CD4-positive, alpha-beta T cell treated with Interferon gamma for 1 hour (primary cell): ENCODE results near the gene RPL12.
A peak's percentile ranks its signal among the peaks of the same experiment; 100 is the strongest.

ENCODE experiments used
- DNase-seq: peaks from one replicate; pipeline ENCODE4 v3.0.0-alpha.2; 2020

The RPL12 gene

DNA sequence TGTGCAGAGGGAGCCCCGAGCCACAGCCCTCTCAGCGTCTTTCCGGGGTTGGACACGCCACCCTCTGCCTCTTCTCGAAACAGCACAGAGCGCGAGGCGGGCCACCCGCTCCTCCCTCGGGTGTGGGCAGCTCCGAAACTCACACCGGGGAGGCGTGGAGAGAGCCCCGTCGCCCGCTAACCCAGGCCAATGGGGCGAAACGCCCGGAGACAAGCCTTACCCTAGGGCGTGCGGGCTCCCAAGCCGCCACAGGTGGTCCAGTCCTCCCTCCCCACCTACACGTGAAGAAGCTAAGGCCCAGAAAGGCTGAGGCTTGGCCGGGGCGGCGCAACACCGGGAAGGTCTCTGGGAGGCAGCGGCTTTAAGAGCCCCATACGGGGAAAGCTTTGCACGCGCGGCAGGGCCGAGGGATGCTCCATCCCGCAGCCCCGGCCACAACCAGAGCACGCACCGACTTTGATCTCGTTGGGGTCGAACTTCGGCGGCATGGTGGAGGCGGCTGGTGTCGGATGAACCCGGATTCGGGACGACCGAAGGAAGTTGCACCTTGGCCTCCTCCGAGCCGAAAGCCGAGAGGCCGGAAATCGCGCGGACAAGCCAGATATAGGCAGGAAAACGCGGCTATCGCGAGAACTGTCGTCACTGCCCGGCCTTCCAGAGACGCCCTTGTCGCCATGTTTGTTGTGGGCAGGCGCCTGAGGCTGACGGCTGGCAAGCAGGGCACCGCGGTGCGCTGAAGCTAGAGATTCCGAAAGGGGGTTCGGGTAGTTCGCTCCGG is at the start of gene RPL12, which contains the start of gene LRSAM1:
Gene RPL12, minus strand, starts transcription at position 577 of the 778 bp plus-strand sequence. Its CDS starts 89 bp downstream, at position 488.
Gene LRSAM1, plus strand, starts transcription at position 681 of the 778 bp plus-strand sequence. CDS start 3,018 bp downstream, outside the sequence.
- peak; percentile 94 for DNase-seq

DNA sequence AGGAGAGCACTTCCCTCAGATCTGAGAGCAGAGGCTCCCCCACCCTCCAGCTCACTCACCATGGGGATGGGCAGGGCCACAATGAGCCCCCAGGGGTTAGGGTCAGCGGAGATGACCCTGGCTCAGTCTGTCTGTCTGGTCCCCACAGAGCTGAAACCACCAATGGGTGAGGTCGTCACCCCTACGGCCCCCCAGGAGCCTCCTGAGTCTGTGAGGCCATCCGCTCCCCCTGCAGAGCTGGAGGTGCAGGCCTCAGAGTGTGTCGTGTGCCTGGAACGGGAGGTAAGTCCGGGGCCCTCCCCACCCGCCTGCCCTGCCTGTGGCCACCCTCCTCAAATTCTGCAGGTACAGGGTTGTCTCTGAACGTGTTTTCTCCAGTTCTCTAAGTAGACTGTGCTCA is 49.7 kb upstream of the RPL12 start:
- DNase-seq, result no peak

DNA sequence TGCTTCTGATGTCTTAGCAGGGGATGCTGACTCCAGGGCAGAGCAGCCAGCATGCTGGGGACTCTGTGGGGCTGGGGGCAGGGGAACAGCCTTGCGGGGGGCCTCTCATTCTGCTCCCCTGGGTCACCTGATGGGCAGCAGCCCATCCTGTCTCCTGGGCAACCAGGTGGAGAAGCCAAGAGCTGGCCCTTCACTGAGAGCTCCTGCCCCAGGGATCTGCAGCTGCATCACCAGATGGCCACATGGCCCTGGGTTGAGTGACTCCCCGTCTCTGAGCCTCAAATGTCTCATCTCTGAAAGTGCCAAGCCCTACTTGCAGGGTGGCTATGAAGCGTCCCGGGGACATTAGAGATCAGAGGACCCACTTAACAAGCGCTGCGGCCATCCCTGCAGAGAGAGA is 49.2 kb upstream of the RPL12 start:
- no peak for DNase-seq

DNA sequence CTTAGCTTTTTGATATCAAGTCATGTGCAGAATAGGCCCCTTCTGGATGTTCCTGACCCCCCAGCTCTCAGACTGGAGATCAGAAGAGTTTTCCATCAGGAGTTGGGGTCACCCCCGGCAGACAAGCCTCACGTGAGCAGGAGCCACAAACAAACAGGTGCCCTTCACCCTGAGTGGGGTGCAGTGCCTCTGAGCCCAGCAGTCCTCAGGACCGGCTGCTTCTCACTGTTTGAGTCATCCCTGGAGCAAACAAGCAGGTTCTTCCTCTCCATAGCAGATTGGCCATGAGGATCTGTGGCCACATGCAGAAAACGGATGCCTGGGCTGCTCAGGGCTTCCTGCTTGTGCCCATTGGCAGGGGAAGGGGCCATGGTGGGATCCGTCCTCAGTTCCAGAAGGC is 47.1 kb upstream of the RPL12 start:
- DNase-seq, result no peak

DNA sequence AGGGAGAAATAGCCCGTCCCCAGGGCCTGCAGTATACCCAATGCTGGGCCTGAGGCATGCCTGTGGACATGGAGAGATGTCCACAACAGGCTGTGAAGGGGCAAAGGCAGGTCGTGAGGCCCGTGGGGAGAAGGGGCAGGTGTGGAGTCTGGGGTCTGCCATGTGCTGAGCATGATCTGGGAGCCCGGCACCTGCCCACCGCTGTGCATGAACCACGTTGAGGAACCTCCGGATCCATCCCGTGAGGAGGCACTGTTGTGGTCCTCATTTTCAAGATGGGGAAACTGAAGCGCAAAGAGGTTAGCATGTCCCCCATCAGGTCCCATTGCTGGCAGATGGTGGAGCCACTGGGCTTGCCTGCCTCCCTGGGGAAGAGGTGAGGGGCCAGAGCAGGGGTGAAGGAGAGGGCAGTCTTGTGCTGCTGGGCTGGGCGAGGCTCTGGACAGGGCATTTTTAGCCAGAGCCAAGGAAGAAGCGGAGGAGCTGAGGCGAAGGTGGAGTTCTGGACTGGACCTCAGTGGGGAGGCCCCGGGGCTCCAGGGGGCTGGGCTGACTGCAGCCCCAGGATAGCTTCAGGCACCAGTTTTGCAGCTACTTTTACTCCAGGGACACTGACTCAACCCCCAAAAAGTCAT is 46.6 kb upstream of the RPL12 start:
- DNase-seq, result no peak

DNA sequence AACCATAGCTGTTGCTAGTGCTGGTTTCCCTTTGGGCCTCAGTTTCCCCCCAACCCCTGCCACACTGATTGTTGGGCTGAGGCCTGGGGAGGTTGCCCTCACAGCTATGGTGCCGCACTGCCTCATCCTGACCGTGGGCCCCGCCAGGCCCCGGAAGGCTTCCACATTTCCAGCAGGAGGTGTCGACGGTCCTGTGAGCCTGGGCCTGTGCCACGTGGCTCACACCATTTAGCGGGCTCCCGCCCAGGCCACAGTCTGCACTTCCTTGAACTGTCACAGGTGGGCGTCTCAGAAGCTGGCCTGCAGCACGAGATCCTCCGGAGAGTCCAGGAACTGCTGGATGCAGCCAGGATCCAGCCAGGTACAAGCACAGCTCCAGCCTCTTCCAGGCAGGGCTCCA is 45.8 kb upstream of the RPL12 start:
- no peak for DNase-seq

DNA sequence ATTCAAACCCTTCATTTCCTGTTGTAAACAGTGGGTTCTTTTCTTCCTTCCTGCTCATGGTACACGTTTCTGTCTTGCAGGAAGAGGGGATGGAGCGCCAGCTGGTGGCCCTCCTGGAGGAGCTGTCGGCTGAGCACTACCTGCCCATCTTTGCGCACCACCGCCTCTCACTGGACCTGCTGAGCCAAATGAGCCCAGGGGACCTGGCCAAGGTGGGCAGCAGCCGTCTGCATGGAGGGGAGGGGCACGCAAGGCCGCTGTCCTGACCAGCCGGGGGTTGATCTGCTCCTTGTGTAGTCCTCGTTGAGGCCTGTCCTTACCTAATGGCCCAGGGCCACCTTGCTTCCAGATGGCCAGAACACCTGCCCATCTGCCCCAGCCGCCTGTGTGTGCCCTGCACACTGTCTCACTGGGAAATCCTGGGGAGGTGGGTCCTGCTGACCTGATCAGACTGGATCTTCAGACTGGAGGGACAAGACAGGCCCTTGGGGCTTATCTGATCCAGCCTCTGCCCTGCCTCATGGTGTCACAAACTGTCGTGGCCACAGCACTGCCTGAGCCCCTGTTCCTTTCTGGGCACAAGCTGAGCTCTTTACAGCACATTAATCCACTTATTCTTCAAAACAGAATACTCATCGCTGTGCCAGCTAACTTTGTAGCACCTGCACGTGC is 44.8 kb upstream of the RPL12 start:
- DNase-seq, result no peak

DNA sequence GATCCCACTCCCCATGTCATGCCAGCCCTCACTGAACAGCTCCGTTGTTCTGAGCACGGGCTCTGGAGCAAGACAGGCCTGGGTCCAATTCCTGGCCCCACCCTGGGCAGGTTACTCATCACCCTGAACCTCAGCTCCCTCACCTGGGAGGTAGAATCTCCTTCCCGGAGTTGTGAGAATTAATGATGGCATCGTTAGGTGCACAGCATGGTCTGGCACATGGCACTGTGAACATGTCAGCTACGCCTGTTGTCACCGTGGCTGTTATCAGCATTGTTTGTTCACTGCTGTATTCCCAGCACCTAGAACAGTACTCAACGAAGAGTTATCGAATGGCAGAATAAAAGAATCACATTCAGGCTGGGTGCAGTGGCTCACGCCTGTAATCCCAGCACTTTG is 43.1 kb upstream of the RPL12 start:
- DNase-seq, result no peak

DNA sequence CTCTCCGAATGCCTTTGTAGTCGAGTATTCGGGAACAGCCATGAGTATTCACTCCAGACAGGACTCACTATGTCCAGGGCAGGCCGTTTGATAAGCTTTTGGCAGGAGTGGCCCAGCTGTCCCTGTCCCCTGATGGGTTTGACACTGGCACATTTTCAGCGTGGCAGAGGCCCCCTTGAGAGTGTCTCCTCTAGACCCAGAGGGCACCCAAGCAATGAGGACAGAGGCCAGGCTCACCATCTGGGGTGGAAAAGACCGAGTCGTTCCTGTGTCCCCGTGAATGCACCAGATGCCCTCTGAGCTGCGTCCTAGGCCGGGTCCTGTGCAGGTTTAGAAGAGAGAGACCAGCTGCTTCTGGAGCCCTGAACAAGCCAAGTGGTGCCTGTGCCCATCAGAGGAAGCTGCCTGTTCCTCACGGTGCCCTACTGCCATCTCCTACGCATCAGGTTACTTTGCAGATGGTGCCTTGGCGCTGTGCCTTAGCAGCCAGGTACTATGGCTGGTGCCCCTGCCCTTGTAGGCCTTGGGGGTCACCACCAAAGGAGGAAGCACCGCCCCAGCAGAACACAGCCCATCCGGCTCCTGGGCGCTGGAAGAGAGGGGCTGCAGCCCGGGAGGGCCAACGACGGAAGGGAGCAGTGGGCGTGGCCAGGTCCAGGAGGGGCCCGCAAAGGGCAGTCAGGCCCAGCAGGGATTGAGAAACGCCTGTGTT is 42.5 kb upstream of the RPL12 start:
- DNase-seq, result no peak

DNA sequence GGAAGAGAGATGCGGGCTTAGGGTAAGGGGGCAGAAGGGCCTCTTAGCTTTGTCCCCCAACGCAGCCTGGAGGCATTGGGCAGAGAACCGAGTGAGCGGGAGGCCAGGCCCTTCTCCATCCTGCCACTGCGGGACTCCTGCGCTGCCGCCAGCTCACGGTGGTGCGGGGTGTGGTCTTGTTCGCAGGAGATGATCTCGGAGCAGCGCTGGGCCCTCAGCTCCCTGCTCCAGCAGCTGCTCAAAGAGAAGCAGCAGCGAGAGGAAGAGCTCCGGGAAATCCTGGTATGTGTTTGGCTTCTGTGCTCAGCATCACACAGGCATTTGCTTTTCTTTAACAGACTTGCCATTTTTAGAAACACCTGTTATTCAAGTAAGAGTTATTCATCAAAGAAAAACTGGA is 41.4 kb upstream of the RPL12 start:
- no peak for DNase-seq

DNA sequence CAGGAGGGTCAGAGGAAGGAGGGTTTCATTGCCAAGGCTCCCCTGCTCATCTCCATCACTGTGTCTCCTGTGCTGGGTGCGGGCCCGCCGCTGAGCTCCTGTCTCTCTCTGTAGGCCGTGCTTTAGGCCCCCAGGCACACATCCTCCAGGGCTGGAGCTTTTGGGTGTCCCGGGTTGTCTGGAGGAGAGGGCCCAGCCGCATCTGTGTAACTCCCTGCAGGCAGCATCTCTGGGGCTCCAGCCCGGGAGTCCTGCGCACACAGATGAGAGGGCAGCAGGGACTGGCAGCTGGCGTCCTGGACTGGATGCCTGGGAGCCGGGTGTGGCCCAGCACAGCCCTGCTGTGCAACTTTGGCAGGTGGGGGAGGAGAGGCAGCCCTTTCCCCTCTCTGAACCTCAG is 40.3 kb upstream of the RPL12 start:
- no peak for DNase-seq

DNA sequence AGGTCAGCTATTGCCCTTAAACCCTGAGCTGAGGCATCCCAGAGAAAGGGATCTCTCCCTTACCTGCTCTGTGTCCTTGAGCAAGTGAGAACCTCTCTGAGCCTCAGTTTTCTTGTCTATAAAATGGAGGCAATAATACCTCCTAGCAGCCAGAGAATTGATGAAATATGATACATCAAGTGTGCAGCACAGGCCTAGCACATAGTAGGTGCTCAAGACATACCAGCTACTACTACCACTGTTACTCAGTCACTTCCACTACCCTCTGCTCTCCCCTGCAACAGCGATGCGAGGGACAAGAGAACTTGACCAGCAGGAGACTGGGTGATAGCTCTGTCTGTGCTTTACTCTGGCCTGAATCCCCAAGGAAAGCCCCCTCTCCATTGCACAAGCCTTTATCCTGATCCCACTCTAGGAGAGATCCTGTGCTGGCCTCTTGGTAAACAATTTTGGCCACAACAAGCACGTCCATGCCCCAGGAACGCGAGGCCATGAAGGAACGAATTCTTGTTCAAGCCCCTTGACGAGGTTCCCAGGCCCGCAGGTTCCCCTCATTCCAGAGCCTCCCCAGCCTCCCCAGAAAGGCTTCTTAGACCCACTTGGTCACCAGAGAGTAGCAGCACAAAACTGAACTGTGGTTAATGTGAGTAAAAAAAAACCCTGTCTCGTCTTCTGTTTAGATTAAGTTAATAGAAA is 39.5 kb upstream of the RPL12 start:
- DNase-seq, result no peak

DNA sequence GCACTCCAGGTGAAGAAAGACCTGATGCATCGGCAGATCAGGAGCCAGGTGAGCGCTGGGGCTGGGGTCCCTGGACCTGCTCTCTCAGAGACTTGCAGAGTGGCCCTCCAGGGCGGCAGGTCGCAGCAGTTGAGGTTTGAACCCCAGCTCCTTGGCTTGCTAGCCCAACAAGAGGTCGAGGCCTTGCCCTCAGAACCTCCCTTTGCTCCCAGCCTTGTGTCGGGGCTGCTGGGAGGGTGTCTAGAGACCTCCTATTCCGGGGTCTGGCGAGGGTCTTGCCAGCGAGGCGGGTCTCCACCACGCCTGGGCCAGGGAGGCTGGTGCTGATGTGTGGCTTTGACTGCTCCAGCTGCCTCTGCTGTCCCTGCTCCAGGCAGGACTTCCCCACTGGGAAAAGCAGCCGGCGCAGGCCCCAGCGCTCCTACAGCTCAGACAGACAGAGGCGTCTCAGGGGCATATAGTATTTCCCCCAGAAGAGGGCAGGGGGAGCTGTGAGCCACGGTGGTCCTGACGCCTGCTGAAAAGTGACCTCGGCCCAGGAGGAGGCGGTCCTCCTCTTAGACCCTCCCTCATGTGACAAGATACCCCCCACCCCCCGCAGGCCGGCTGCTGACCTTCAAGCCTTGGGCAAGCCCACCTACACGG is 38.4 kb upstream of the RPL12 start:
- no peak for DNase-seq

DNA sequence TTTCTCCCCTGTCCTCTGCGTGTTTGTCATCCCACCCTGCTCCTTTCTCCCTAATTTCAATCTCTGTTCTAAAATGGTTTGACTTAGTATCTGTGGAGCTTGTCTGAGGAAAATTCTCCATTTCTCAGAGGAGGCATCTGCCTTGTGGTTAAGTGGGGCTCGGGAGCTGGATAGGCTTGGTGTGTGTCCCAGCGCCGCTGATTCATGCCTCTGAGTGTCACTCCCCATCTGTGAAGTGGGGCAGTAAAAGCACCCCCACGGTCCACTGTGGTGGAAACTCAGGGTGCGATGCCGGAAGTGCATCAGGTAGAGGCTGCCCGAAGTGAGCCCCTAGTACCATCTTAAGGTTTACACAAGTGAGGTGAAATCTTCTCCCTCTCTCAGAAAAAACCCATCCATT is 37.7 kb upstream of the RPL12 start:
- DNase-seq, result no peak

DNA sequence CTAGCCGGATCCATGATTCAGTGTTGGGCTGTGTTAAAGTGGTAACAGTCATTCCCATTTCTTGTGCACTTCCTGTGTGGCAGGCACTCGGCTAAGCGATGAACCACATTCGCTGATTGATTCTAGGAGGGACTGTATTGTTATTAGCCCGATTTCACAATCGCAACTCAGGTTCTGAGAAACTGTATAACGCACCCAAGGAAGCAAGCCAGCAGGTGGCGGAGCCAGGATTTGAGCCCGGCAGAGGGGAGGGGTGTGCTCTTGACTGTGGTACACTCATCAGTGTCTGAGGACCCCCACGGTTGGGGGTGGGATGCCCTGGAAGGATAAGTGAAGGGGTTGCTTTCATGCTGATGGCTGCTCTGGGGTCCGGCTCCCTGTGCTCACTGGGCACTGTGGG is 34.8 kb upstream of the RPL12 start:
- DNase-seq, result no peak

DNA sequence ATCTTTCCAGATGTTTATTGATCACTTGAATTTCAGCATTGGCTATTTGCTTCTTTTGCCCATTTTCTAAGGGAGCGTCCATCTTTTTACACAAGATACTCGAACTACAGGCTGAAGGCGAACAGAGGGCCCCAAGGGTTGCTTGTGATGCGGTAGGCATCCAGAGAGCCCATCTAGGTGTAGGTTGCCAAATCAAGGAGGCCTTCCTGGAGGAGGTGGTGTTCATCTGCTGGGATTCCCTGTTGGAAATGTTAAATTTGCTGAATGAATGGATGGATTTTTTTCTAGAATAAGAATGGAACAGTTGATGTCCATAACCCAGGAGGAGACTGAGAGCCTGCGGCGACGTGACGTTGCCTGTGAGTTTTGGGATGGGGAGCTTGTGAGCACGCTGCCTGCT is 31.5 kb upstream of the RPL12 start:
- DNase-seq, result no peak

DNA sequence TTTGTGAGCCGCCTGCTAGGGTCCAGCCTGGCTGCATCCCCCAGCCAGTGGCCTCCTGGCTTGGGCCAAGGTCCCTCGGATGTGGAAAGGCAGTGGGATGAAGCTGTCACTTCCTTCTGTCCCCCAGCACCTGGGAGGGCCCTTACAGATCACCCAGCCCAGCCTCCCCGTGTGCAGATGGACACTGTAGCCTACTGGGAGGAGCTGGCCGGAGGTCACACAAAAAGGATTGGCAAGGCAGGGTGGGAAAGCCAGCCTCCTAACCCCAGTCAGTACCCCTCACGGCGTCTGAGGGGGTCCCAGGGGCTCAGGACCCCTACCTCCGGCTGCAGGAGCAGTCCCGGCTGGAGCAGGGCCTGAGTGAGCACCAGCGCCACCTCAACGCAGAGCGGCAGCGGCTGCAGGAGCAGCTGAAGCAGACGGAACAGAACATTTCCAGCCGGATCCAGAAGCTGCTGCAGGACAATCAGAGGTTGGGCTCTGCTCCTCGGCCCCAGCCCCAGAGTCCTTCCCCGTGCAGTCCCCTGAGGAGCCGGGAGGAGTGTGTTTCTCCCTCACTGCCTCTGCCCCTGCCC is 28.4 kb upstream of the RPL12 start:
- DNase-seq, result no peak

DNA sequence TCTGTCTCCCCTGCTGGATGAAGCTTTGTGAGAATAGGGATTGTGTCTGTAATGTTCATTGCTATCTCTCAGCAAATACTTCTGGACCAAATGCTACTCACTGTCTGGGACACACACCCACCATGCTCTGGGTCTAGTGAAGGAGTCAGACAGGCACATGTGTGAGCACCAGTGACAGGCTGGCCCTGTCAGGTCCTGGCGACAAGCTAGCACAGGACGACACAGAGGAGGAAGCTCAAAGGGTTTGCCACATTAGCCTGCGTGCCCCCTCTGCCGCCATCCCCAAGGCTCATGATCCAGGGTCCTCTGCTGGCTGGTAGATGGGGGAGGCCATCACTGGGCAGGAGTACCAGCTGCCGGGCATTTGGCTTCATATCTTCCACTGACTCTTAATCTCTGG is 23.4 kb upstream of the RPL12 start:
- no peak for DNase-seq

DNA sequence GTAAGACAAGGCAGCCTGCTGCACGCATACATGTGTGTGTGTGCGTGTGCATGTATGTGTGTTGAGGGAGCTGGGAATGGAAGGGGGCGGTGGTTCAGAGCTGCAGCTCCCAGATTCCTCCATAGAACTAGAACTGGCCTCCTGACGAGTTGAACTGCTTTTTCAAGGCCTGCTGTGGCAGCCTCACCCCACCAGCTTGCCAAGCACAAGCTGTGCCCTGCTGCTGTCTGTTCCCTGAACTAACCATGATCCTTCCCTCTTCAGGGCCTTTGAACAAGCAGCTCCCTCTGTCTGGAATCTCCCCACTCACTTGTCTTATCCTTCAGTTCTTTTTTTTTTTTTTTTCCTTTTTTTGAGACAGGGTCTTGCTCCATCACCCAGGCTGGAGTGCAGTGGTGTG is 22.7 kb upstream of the RPL12 start:
- no peak for DNase-seq

DNA sequence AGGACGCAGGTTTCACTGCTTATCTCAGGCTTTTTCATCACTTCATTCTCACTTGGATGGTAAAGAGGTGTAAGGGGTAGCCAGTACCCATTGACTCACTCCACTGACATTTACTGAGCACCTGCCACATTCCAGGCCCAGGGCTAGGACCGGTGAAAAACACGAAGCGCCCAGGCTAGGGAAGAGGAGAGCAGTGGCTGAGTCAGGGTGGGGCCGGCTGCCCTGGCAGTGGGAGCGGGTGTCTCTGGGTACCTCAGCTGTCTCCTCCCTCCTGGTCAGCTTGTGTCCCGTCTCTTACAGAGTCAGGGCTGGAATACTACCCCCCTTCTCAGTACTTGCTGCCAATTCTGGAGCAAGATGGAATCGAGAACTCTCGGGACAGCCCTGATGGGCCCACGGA is 22.3 kb upstream of the RPL12 start:
- no peak for DNase-seq

DNA sequence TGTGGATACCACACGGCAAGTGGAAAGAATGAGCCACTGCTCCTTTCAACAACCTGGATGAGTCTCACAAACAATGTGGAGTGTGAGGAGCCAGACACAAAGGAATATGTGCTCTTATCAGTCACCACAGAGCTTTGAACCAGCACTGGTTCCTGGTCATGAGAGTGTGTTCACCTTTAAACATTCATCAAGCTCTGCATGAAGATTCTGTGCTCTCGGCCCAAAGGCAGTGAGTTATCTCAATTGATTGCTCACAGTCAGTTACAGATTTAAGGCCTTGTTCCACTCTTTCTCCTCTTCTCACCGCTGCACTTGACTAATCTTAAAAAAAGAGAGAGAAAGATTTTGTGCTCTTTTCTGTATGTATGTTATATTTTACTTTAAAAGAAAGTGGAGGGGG is 19.5 kb upstream of the RPL12 start:
- DNase-seq, result no peak

DNA sequence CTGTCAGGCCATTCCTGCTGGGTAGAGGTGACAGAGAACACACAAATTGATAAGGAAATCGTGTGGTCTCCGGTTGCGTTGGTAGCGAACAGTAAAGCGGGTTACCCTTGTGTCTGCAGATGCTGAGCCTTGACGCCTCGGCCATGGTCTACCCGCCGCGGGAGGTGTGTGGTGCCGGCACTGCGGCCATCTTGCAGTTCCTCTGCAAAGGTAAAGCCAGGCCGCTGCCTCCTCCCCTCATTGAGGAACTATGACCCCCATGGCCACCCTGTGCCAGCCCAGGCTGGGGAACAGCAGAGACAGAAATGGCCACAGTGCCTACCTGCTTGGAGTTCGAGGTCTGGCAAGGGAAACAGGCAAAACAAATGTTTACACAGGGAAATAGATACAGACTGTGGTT is 16.4 kb upstream of the RPL12 start:
- no peak for DNase-seq
